ENCODE measurements around the gene NPDC1.

The NPDC1 gene

DNA sequence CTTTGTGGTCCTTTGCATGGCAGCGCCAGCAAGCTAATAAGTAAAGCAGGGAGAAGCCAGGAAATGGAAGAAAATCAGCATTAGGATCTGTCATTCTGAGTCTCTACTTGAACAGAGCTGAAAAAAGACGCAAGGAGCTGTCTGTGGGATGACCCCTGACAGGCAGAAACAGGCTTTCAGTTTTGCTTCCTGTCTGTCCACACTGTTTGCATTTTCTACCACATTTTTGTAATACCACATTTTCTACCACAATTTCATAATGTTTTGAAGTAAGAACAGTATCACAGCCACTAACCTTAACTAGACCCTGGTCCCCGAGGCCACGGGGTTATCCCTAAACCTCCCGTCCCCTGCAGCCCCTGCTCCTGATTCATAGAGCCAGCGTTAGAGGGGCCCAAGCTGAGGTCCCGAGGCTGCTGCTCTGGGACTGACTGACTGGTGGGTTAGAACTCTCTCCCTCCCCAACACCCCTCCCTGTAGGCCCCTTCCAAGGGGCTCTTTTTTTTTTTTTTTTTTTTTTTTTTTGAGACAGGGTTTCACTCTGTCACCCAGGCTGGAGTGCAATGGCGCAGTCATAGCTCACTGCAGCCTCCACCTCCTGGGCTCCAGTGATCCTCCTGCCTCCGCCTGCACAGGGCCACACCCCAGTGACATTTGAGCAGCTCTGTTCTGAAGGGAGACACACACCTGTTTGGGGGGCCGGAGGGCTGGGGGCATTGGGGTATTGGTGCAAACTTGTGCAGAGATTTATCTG lies 45.6 kb downstream of the NPDC1 start:
- DNase-seq (ENCODE audit: low read depth, low spot score): no peak
- no peak overlapping the region for H3K27ac ChIP-seq

DNA sequence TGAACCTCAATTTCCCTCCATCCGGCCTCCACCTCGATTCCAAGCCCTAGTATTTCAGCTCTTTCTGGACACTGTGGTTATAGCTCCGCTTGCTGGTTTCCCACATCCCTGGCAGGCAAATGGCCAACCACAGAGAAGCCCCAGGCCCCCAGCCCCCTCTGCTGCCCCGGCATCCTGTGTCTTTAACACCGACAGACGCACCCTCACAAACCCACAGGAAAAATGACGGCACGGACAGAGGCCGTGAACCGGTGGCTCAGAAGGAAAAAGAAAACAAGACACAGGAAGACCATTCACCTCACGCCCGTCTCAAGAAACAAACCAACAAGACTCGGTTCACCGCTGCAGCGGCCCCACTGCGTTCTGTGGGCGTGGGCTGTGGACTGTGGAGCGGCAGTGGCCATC lies 48.1 kb downstream of the NPDC1 start:
- no peak overlapping the region for H3K27ac ChIP-seq
- no peak for DNase-seq (ENCODE audit: low read depth, low spot score)

DNA sequence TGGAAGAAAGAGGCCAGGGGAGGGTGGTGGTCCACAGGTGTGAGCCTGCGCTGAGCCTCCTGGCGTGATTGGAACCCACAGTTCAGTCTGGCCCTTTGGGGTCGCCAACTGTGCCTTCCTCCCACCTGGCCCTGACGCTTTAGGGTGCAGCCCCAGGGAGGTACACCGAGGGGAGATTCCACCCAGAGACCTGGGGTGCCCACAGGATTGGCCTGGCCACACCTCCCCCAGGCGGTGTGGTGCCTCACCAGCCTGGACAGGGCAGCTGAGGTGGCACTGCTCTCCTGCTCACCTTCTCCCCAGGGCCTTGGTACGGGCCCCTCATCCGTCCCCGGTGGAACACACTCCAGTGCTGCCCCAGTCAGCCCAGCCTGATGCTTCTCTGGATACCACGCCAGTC lies 48.6 kb downstream of the NPDC1 start:
- DNase-seq (ENCODE audit: low read depth, low spot score): no peak
- no peak overlapping the region for H3K27ac ChIP-seq

DNA sequence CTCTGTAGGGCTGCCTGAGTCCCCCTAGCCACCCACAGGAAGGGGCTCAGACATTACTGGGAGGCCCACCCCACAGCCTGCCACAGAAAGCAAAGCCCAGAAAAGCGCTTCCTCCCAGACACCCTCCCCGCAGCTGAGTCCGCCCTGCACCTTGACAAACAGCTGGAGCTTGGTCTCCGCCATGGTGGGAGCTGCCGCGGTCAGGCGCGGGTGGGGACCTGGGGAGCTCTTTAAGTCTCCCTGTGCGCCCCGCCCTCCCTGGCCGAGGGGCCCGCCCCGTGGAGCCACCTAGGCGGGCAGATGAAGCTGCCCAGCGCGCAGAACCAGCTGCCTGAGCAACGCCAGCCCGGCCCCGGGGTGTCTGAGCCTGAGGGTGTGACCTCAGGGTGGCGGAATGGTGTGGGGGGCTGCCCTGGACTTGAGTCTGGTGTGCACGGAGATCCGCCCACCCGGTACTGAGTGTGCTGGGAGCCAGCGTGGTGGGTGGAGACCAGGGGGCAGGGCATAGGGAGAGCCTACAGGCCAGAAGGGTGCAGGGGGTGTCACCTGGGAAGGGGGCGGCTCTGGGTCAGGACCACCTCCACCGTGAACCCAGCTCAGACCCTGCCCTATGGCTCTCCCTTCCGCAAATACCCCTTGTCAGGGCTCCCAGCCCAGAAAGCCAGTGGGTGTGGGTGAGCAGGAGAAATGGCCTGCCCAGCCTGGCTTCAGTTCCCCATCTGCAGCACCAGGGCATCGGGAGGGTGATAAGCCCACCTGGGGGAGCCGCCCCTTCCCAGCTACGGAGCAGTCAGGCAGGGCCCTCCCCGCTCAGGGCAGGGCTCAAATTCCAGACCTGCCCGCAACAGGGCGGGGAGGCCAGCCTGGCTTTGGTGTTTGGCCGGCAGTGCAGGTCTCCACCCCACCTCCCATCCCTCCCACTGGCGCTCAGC lies 49.4 kb downstream of the NPDC1 start, which contains the start of gene CLIC3:
TSS of gene CLIC3 (minus strand) at position 208 of the 932 bp plus-strand sequence. CDS start at position 183, 25 bp downstream.
- peak within 1 kb of the TSS; percentile 12 for H3K27ac ChIP-seq
- no peak for DNase-seq (ENCODE audit: low read depth, low spot score)

DNA sequence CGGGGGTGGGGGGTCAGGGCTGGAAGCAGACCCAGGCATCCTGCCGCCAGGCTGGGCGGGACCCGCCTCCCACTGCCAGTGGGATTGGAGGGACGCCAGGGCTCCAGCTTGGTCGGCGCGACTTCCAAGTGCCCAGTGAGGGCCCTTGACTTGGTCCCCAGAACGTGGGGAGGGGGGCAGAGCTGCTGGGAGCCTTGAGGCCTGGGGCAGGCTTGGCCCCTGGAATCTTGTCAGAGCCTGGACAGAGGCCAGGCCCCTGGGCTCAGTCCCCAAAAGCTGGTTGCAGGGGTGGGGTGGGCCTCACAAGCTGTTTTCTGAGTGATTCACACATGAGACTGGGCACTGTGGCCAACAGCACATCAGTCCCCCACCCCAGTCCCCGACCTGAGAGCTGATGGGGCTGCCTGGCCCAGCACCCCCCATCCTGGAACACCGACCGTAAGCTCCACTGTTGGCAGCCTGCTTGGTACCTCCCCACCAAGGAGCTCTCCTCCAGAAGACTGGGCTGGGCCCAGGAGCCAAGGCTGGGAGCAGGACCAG lies 50.1 kb downstream of the NPDC1 start:
- DNase-seq (ENCODE audit: low read depth, low spot score): no peak
- H3K27ac ChIP-seq: peak overlapping the region; percentile 12

DNA sequence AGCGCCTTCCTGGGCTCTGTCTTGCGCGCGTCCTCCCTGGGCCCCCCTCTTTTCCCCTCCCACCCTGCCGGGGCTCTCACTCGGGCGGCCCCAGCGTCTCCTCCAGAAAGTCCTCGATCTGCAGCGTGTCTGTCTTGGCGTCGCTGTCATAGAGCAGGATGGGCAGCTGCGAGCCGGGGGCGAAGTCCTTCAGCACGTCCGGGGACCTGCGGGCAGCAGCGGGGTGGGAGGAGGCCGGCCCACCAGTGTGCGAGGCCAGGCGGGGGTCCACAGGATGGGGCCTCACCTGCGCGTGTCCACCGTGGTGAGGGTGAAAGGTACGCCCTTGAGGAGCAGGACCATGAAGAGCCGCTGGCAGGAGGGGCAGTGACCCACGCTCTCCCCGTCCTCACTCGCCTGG lies 50.6 kb downstream of the NPDC1 start:
- no peak for DNase-seq (ENCODE audit: low read depth, low spot score)
- H3K27ac ChIP-seq: no peak overlapping the region

DNA sequence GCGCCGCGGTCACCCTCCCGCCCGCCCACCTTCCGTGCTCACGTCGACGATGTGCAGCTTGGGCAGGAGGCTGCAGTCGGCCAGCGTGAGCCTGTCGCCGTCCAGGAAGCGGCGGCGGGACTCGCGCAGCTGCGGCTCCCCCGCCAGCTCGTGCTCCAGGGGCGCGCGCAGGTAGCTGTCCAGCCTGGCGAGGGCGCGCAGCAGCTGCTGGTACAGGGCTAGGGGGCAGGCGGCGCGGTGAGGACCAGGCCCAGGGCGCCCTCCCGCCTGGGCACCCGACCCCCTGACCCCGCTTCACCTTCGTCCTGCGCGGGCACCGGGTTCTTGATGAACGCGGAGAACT lies 51.1 kb downstream of the NPDC1 start:
- DNase-seq (ENCODE audit: low read depth, low spot score): no peak
- no peak overlapping the region for H3K27ac ChIP-seq

DNA sequence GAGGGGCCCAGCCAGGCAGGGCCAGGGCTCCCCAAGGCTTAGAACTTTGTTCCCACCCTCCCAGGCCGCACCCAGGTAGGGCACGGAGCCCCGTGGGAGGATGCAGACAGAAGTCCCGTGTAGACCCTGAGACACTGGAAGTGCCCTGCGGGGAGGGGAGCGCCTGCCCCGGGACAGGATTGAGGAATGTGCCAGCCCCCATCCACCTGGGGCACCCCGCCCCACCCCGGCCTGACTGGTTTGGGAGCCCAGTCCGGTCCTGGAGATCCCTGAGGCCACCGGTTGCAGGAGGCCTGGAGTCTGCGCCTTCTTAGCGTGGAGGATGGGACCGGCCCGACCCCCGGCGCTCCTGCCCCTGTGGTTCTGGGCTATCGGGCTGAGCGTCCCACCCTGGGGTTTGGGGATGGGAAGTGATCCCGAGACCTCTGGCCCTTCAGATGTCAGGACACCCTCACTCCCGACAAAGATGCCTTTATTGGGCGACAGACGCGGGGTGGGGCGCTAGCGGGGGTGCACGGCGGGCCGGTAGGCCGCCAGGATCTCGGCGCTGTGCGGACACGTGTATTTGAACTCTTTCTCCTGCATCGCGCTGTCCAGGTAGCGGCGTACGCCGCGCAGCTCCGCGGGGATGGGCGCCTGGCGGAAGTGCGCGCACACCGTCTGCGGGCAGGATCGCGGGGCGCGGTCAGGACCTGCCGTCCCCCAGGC lies 51.6 kb downstream of the NPDC1 start:
- H3K27ac ChIP-seq: no peak overlapping the region
- no peak for DNase-seq (ENCODE audit: low read depth, low spot score)

DNA sequence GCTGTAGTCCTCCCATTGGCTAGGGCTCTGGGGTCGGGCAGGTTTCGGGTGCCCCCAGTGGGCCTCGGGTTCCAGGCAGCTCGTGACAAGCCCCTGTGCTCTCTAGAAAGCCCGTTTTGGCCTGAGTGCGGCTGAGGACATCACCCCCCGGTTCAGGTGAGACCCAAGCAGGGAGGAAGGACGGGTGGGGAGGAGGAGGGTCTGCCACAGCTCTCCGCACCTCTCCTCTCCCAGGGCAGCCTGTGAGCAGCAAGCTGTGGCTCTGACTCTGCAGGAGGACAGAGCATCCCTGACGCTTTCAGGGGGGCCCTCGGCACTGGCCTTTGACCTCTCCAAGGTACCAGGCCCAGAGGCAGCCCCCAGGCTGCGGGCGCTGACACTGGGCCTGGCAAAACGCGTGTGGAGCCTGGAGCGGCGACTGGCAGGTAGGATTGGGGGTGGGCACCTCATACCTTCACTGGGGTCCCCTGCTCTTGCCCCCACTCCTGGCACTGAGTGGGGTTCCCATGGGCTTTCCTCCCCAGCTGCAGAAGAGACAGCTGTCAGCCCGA lies 53.1 kb downstream of the NPDC1 start:
- no peak for DNase-seq (ENCODE audit: low read depth, low spot score)
- peak overlapping the region; percentile 78 for H3K27ac ChIP-seq

DNA sequence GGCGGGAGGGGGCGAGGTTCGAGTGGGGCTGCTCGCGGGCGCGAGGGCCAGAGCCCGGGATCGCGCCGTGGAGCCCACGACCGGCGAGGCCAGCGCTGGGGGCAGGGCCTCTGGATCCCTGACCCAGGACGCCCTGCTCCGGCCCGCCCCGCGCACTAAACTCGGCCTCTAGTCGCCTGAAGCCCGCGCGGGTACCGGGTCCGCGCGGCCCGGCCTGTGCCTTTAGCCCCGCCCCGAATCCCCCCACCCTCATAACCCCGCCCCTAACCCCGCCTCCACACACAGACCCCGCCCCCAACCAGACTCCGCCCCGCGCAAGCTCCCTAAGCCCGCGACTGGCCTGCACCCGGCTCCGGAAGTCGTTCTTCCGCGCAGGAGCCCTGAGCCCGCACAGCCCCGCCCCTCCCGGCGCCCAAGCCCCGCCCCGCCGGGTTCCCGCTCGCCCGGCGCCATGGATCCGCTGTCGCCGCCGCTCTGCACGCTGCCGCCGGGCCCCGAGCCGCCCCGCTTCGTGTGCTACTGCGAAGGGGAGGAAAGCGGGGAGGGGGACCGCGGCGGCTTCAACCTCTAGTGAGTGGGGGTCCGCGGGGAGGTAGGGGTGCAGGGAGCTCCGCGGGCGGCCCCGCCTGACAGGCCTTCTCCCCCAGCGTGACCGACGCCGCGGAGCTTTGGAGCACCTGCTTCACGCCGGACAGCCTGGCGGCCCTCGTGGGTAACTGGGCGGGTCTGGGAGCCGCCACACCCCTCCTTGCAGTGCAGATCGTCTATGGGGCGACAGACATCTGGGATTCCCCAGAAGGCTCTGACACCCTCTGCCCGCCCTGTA lies 53.8 kb downstream of the NPDC1 start, which contains the start of gene PAXX:
TSS of gene PAXX (plus strand) at position 430 of the 826 bp plus-strand sequence. CDS start at position 452, 22 bp downstream.
- H3K27ac ChIP-seq: peak within 1 kb of the TSS; percentile 78
- DNase-seq (ENCODE audit: low read depth, low spot score): peak; percentile 34

DNA sequence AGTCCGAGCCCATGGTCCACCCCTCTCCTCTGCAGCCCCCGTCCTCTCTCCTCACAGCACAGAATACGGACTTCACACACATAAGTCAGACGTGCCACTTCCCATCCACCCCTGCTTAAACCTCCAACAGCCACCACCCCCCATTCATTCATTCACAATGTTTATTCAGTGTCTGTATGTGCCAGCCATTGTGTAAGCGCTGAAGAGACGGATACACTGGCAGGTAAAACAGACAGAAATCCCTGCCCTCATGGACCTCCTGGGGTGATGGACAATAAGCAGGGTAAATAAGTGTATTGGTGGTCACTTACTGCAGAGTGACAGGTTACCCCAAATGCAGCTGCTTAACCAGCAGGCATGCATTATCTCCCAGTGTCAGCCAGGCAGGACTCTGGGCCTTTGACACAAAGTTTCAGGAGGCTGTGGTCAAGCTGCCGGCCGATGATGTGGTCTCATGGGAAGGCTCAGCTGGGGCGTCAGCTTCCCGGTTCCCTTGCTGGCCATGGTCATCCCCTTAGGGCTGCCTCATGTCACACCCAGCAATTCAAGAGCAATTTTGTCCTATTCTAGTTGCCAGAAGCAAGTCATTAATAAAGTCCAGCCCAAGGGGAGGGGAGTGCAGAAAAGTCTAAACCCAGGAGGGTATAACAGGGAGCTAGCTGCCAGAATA lies 55.6 kb downstream of the NPDC1 start:
- DNase-seq (ENCODE audit: low read depth, low spot score): no peak
- H3K27ac ChIP-seq: no peak overlapping the region
